SK-N-MC (cell line): ENCODE results near the gene NCSTN.

Source experiments
- EZH2 ChIP-seq: fragments of 200-600 bp; sonication (generic); IDR thresholded peaks from one replicate; pipeline ENCODE4 v1.6.1; 2017; ENCODE audit warnings: antibody characterized with exemption
- FOXP2 ChIP-seq: optimal IDR thresholded peaks from 2 replicates; pipeline ENCODE3; 2011; ENCODE audit warnings: mild to moderate bottlenecking, moderate library complexity; ENCODE audit not compliant: insufficient read depth; ENCODE audit errors: extremely low read length, control extremely low read depth
- POLR2AphosphoS5 ChIP-seq: IDR thresholded peaks from 2 replicates; pipeline ENCODE4 v1.6.1; 2012; ENCODE audit warnings: mild to moderate bottlenecking, low read depth, low read length, borderline replicate concordance

GRCh38 chr1:160394673-160395072 lies 51.5 kb downstream of the NCSTN start:
- TF ChIP-seq EZH2 (no peak), POLR2AphosphoS5 (no peak), FOXP2 (no peak)
